Measurements from ENCODE around the gene RUNX1. TPM values are rescaled to one million over a fixed set of nuclear protein-coding genes. Genes with fewer than 3 reads are reported as not detected.

The RUNX1 gene
- total RNA-seq, 1 donor from 2014 or later, result 18.7 TPM

- DNase-seq (ENCODE audit: low spot score), result no peak
- no peak for TF ChIP-seq CTCF (IDR thresholded peaks at IDR 0.05; ENCODE audit: unreplicated experiment)
- Mint-ChIP-seq H3K9me3 (ENCODE audit: unreplicated experiment) (peaks cover 7% of the 10 kb centered on the region), H3K27ac (ENCODE audit: unreplicated experiment) (no peak overlapping the region), H3K36me3 (ENCODE audit: low read depth, unreplicated experiment) (peaks cover 8% of the 10 kb centered on the region), H3K27me3 (ENCODE audit: unreplicated experiment) (peaks cover 2% of the 10 kb centered on the region), H3K4me3 (ENCODE audit: unreplicated experiment) (no peak overlapping the region), H3K4me1 (ENCODE audit: unreplicated experiment) (no peaks in the 10 kb centered on the region)
These were observed 267.6 kb downstream of the RUNX1 start for GRCh38 chr21:34781526-34781925.

- peaks cover 7% of the 10 kb centered on the region for H3K9me3 Mint-ChIP-seq (ENCODE audit: unreplicated experiment)
- no peak overlapping the region for H3K27ac Mint-ChIP-seq (ENCODE audit: unreplicated experiment)
- H3K36me3 Mint-ChIP-seq (ENCODE audit: low read depth, unreplicated experiment), result peaks cover 8% of the 10 kb centered on the region
- no peak for TF ChIP-seq CTCF (IDR thresholded peaks at IDR 0.05; ENCODE audit: unreplicated experiment)
- H3K27me3 Mint-ChIP-seq (ENCODE audit: unreplicated experiment), result peaks cover 2% of the 10 kb centered on the region
- no peaks in the 10 kb centered on the region for H3K4me1 Mint-ChIP-seq (ENCODE audit: unreplicated experiment)
- no peak for DNase-seq (ENCODE audit: low spot score)
- no peak overlapping the region for H3K4me3 Mint-ChIP-seq (ENCODE audit: unreplicated experiment)
These were observed 269.2 kb downstream of the RUNX1 start for GRCh38 chr21:34779860-34780259.

- Mint-ChIP-seq H3K9me3 (ENCODE audit: unreplicated experiment) (peaks cover 7% of the 10 kb centered on the region), H3K4me1 (ENCODE audit: unreplicated experiment) (no peaks in the 10 kb centered on the region), H3K36me3 (ENCODE audit: low read depth, unreplicated experiment) (peaks cover 8% of the 10 kb centered on the region), H3K4me3 (ENCODE audit: unreplicated experiment) (no peak overlapping the region), H3K27me3 (ENCODE audit: unreplicated experiment) (no peaks in the 10 kb centered on the region), H3K27ac (ENCODE audit: unreplicated experiment) (no peak overlapping the region)
- TF ChIP-seq CTCF (IDR thresholded peaks at IDR 0.05; ENCODE audit: unreplicated experiment), result no peak
- DNase-seq (ENCODE audit: low spot score), result no peak
These were observed 273.3 kb downstream of the RUNX1 start for GRCh38 chr21:34775793-34776192.

- no peak for TF ChIP-seq CTCF (IDR thresholded peaks at IDR 0.05; ENCODE audit: unreplicated experiment)
These were observed 274.4 kb downstream of the RUNX1 start for GRCh38 chr21:34774750-34775149.

GRCh38 chr21:34771512-34772028 lies 277.5 kb downstream of the RUNX1 start:
- Mint-ChIP-seq H3K9me3 (ENCODE audit: unreplicated experiment) (no peaks in the 10 kb centered on the region), H3K36me3 (ENCODE audit: low read depth, unreplicated experiment) (no peaks in the 10 kb centered on the region), H3K4me1 (ENCODE audit: unreplicated experiment) (no peaks in the 10 kb centered on the region), H3K27ac (ENCODE audit: unreplicated experiment) (no peak overlapping the region), H3K27me3 (ENCODE audit: unreplicated experiment) (no peaks in the 10 kb centered on the region), H3K4me3 (ENCODE audit: unreplicated experiment) (no peak overlapping the region)
- no peak for TF ChIP-seq CTCF (IDR thresholded peaks at IDR 0.05; ENCODE audit: unreplicated experiment)
- DNase-seq (ENCODE audit: low spot score), result no peak

More at GRCh38 chr21:34774750-34775149, 274.4 kb downstream of the RUNX1 start:
- no peak overlapping the region for H3K4me3 Mint-ChIP-seq (ENCODE audit: unreplicated experiment)
- no peak for DNase-seq (ENCODE audit: low spot score)
- H3K36me3 Mint-ChIP-seq (ENCODE audit: low read depth, unreplicated experiment), result no peaks in the 10 kb centered on the region
- no peaks in the 10 kb centered on the region for H3K27me3 Mint-ChIP-seq (ENCODE audit: unreplicated experiment)
- no peaks in the 10 kb centered on the region for H3K9me3 Mint-ChIP-seq (ENCODE audit: unreplicated experiment)
- H3K4me1 Mint-ChIP-seq (ENCODE audit: unreplicated experiment), result no peaks in the 10 kb centered on the region
- H3K27ac Mint-ChIP-seq (ENCODE audit: unreplicated experiment), result no peak overlapping the region
